Loucy (cell line): ENCODE measurements around the gene PTGR3.

Source experiments
- H2AFZ ChIP-seq: fragments of 200-600 bp; sonication (generic); 2 replicates; pipeline ENCODE4 v1.6.0; 2016; ENCODE audit warnings: antibody characterized with exemption, mild to moderate bottlenecking, low read length, moderate library complexity
- H3F3A ChIP-seq: fragments of 200-600 bp; 2 replicates; pipeline ENCODE4 v1.6.0; 2016; ENCODE audit warnings: antibody characterized with exemption, low read depth, mild to moderate bottlenecking
- H3K27me3 ChIP-seq: fragments of 200-600 bp; sonication (generic); 2 replicates; pipeline ENCODE4 v1.6.1; 2014; ENCODE audit warnings: low read length, mild to moderate bottlenecking; ENCODE audit not compliant: insufficient read depth, poor library complexity, severe bottlenecking
- H3K36me3 ChIP-seq: fragments of 200-600 bp; sonication (generic); 2 replicates; pipeline ENCODE4 v1.6.1; 2016; ENCODE audit warnings: low read length; ENCODE audit not compliant: insufficient read depth
- H3K4me1 ChIP-seq: fragments of 200-600 bp; sonication (generic); 2 replicates; pipeline ENCODE4 v1.5.1; 2014; ENCODE audit warnings: low read length, mild to moderate bottlenecking; ENCODE audit not compliant: insufficient read depth, poor library complexity, severe bottlenecking
- H3K4me2 ChIP-seq: fragments of 200-600 bp; sonication (generic); 2 replicates; pipeline ENCODE4 v1.6.0; 2014; ENCODE audit warnings: antibody characterized with exemption, low read length, low read depth, mild to moderate bottlenecking; ENCODE audit not compliant: poor library complexity, severe bottlenecking
- H3K4me3 ChIP-seq: fragments of 200-600 bp; sonication (generic); 2 replicates; pipeline ENCODE4 v1.5.1; 2014; ENCODE audit warnings: low read length, mild to moderate bottlenecking, mixed read lengths; ENCODE audit not compliant: poor library complexity, severe bottlenecking
- H3K79me2 ChIP-seq: fragments of 200-600 bp; sonication (generic); 2 replicates; pipeline ENCODE4 v1.6.1; 2014; ENCODE audit warnings: low read length; ENCODE audit not compliant: insufficient read depth
- H3K9ac ChIP-seq: fragments of 200-600 bp; sonication (generic); 2 replicates; pipeline ENCODE4 v1.6.0; 2014; ENCODE audit warnings: mild to moderate bottlenecking, low read depth, low read length, moderate library complexity; ENCODE audit not compliant: poor library complexity, severe bottlenecking
- H3K9me2 ChIP-seq: fragments of 200-600 bp; sonication (generic); replicated peaks from 2 replicates; pipeline ENCODE4 v1.6.1; 2016; ENCODE audit warnings: low read depth, low read length, mixed read lengths
- H3K9me3 ChIP-seq: fragments of 200-600 bp; sonication (generic); 2 replicates; pipeline ENCODE4 v1.6.1; 2014; ENCODE audit warnings: mild to moderate bottlenecking, antibody characterized with exemption, low read length, low read depth; ENCODE audit not compliant: insufficient read depth
- H4K20me1 ChIP-seq: fragments of 200-600 bp; sonication (generic); 2 replicates; pipeline ENCODE4 v1.6.0; 2014; ENCODE audit warnings: antibody characterized with exemption, low read length, mild to moderate bottlenecking; ENCODE audit not compliant: insufficient read depth, poor library complexity, severe bottlenecking
- EZH2phosphoT487 ChIP-seq: fragments of 200-600 bp; IDR thresholded peaks from 2 replicates; pipeline ENCODE4 v1.6.1; 2018; ENCODE audit warnings: antibody characterized with exemption, mild to moderate bottlenecking, moderate library complexity, borderline replicate concordance
- TF ChIP-seq, protein P1 (sequence below): fragments of 200-600 bp; sonication (generic); conservative IDR thresholded peaks from 2 replicates; pipeline ENCODE4 v1.5.1; 2014; ENCODE audit warnings: mild to moderate bottlenecking, antibody characterized with exemption, low read length

Gene PTGR3

DNA sequence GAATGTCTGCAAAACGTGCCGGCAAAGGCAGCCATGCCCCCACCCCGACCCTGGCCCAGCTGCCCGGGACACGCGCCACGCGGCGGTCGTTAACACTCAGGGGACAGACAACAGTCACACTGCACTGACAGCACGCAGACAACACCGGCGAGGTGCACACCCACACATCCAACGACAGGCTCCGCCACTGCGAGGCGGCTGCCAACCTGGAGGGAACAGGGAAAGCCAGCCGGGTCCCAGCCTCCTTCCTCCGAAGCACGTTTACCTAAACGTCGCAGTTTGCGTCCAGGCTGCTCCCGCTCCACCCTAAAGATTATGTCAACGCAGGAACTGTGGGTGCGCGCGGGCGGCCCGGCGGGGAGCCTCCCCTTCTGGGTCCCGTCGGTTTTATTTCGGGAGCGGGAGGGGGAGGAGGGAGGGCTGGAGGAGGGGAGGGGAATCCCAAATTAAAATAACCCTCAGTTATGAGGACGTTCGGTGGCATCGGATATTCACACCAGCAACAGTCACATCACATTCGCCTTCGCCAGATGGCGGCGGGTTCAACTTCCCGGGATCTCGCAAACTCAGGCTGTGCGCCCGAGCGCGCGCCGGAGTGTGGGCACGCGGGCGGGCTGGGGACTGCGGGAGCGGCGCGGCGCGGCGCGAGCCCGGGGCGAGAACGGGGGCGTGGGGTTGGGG, 644 bp downstream of the PTGR3 start:
- Histone ChIP-seq H3K27me3 (no peaks in the 10 kb centered on the region), H3K79me2 (peaks cover 77% of the 10 kb centered on the region)

DNA sequence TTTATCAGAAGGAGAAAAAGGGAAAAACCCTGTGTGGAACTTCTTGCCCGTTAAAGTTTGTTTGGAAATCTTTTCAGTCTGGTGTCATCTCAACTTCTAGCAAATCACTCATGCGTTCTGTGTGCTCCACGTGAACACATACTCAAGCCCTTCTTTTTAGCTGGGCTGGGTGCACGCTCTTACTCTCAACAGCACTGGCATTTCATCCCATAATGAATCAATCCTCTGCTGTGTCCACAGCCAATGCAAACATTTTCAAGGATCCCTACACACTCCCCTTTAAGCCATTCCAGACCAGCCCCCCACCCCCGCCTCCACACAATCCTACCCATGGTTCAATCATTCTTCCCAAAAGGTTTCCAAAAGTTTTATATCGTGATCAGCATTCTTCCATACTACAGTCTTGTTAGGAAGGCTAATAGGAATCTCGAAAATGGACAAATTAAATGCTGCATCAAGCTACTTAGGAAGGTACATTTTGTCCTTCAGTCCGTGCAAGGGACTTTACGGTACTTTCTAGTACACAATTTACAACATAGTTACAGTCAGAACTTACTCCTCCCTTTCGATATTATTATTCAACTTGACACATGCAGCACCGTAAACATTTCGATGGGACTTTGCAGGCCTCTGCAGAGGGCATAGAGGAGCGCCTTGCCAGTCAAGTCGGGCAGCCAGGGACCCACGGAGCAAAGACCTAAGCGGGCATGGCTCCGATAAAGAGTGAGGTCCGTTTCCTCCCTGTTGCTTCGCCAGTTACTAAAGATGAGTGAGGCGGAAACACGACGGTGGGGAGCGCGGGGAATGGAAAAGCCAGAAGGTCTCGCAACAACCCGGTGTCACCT, 1.4 kb downstream of the PTGR3 start:
- Histone ChIP-seq H3K36me3 (no peaks in the 10 kb centered on the region), H3K9me3 (no peaks in the 10 kb centered on the region), H3K4me3 (peak overlapping the region; percentile 91), H2AFZ (no peak overlapping the region), H3K9me2 (no peaks in the 10 kb centered on the region), H3K4me2 (peak overlapping the region; percentile 93), H3K9ac (peak overlapping the region; percentile 80), H3K27me3 (no peaks in the 10 kb centered on the region), H4K20me1 (peaks cover 66% of the 10 kb centered on the region), H3F3A (peaks cover 4% of the 10 kb centered on the region; the same call in 1 of the 2 replicates), H3K4me1 (peaks cover 48% of the 10 kb centered on the region), H3K79me2 (peaks cover 77% of the 10 kb centered on the region)
- TF ChIP-seq, protein P1, sequence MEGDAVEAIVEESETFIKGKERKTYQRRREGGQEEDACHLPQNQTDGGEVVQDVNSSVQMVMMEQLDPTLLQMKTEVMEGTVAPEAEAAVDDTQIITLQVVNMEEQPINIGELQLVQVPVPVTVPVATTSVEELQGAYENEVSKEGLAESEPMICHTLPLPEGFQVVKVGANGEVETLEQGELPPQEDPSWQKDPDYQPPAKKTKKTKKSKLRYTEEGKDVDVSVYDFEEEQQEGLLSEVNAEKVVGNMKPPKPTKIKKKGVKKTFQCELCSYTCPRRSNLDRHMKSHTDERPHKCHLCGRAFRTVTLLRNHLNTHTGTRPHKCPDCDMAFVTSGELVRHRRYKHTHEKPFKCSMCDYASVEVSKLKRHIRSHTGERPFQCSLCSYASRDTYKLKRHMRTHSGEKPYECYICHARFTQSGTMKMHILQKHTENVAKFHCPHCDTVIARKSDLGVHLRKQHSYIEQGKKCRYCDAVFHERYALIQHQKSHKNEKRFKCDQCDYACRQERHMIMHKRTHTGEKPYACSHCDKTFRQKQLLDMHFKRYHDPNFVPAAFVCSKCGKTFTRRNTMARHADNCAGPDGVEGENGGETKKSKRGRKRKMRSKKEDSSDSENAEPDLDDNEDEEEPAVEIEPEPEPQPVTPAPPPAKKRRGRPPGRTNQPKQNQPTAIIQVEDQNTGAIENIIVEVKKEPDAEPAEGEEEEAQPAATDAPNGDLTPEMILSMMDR = no peak
- no peak for TF ChIP-seq EZH2phosphoT487

More for the DNA sequence above, 644 bp downstream of the PTGR3 start:
- H3K4me3 ChIP-seq = peak overlapping the region; percentile 91
- peaks cover 4% of the 10 kb centered on the region; the same call in 1 of the 2 replicates for H3F3A ChIP-seq
- peaks cover 66% of the 10 kb centered on the region for H4K20me1 ChIP-seq
- H3K4me2 ChIP-seq = peak overlapping the region; percentile 93
- no peaks in the 10 kb centered on the region for H3K36me3 ChIP-seq
- no peak for TF ChIP-seq EZH2phosphoT487
- TF ChIP-seq, protein P1 = no peak
- no peaks in the 10 kb centered on the region for H3K9me3 ChIP-seq
- peak overlapping the region; percentile 80 for H3K9ac ChIP-seq
- no peaks in the 10 kb centered on the region for H3K9me2 ChIP-seq
- H3K4me1 ChIP-seq = peaks cover 50% of the 10 kb centered on the region
- no peak overlapping the region for H2AFZ ChIP-seq

DNA sequence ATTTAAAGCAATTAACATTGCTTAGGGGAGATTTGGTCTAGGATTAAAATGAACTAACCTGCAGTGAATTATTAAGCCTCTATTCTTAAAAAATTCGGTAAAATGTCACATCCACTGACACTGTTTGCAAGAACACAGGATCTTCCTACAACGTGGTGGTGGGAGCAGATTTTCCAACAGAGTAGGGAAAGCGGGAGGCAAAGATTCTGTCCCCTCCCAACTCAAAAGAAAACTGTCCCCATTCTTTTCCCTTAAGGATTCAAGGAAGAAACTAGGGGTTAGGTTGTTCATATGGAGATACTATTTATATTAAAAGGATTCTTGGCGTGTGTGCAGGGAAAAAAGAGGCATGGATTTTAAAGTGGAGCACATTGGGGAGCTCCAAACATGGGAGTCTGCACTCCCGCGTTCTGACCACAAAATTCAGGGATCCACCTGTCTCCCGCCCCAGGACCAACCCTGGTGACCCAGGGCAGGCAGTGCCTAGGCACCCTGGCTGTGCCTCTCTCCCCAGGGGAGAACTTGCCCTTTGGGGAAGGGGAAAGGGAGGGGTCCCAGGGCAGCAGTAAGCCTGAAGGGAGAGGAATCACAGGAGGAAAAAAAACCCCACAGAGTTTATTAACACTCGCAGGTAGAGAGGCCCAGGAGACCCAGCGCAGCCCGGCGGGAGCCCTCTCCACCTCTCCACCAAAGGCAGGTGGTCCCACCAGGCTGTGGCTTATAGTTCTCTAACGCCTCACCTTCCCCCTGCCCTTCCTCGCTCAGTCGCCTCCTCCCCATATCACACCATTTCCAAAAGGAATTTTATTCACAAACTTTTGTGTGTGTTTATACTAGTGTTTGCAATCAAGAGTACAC, 2.3 kb downstream of the PTGR3 start:
- Histone ChIP-seq H3K27me3 (no peaks in the 10 kb centered on the region), H3K4me1 (peaks cover 52% of the 10 kb centered on the region), H3K36me3 (peaks cover 3% of the 10 kb centered on the region; the same call in 1 of the 2 replicates), H3K79me2 (peaks cover 77% of the 10 kb centered on the region), H3K9me2 (no peaks in the 10 kb centered on the region), H3K4me2 (peak overlapping the region; percentile 93), H2AFZ (no peak overlapping the region), H3K4me3 (peak overlapping the region; percentile 91), H3K9me3 (no peaks in the 10 kb centered on the region), H3F3A (peaks cover 4% of the 10 kb centered on the region; the same call in 1 of the 2 replicates), H3K9ac (peak overlapping the region; percentile 80), H4K20me1 (peaks cover 68% of the 10 kb centered on the region)
- TF ChIP-seq EZH2phosphoT487 = no peak
- TF ChIP-seq, protein P1 = no peak
